OCI-LY1 (cell line): ENCODE measurements around the gene UNC5A.

Experiments
- H2AFZ ChIP-seq: fragments of 200-600 bp; sonication (generic), shearing (Covaris generic); 2 replicates; pipeline ENCODE4 v1.6.0; 2014; ENCODE audit warnings: antibody characterized with exemption, mild to moderate bottlenecking, low read length
- H3F3A ChIP-seq: fragments of 200-600 bp; sonication (generic), shearing (Covaris generic); 2 replicates; pipeline ENCODE4 v1.6.0; 2014; ENCODE audit warnings: mild to moderate bottlenecking, antibody characterized with exemption, low read length, moderate library complexity; ENCODE audit not compliant: insufficient read depth
- H3K27ac ChIP-seq: fragments of 200-600 bp; sonication (generic); 2 replicates; pipeline ENCODE4 v1.5.1; 2014; ENCODE audit warnings: low read length, mixed run types, mild to moderate bottlenecking, low read depth; ENCODE audit not compliant: poor library complexity, severe bottlenecking
- H3K27me3 ChIP-seq: fragments of 200-600 bp; sonication (generic); 2 replicates; pipeline ENCODE4 v1.6.0; 2014; ENCODE audit warnings: antibody characterized with exemption, mild to moderate bottlenecking, low read length, moderate library complexity; ENCODE audit not compliant: insufficient read depth
- H3K36me3 ChIP-seq: fragments of 200-600 bp; sonication (generic); 2 replicates; pipeline ENCODE4 v1.6.1; 2014; ENCODE audit warnings: mild to moderate bottlenecking, antibody characterized with exemption, low read length, moderate library complexity, mixed read lengths; ENCODE audit not compliant: insufficient read depth
- H3K4me1 ChIP-seq: fragments of 200-600 bp; sonication (generic); 2 replicates; pipeline ENCODE4 v1.5.1; 2014; ENCODE audit warnings: mild to moderate bottlenecking, low read length, moderate library complexity; ENCODE audit not compliant: insufficient read depth, severe bottlenecking
- H3K4me2 ChIP-seq: fragments of 200-600 bp; sonication (generic), shearing (Covaris generic); 2 replicates; pipeline ENCODE4 v1.6.1; 2014; ENCODE audit warnings: low read length
- H3K4me3 ChIP-seq: fragments of 200-600 bp; sonication (generic); 2 replicates; pipeline ENCODE4 v1.5.1; 2014; ENCODE audit warnings: low read length, low read depth, mild to moderate bottlenecking, mixed read lengths; ENCODE audit not compliant: poor library complexity, severe bottlenecking
- H3K79me2 ChIP-seq: fragments of 200-600 bp; shearing (Covaris generic); 2 replicates; pipeline ENCODE4 v1.6.1; 2016; ENCODE audit warnings: mixed run types, low read length, mixed read lengths; ENCODE audit not compliant: insufficient read depth
- H3K9ac ChIP-seq: fragments of 200-600 bp; sonication (generic), shearing (Covaris generic); 2 replicates; pipeline ENCODE4 v1.6.1; 2014; ENCODE audit warnings: mild to moderate bottlenecking, low read length, mixed read lengths
- H3K9me2 ChIP-seq: fragments of 200-600 bp; sonication (generic), shearing (Covaris generic); 2 replicates; pipeline ENCODE4 v1.6.1; 2014; ENCODE audit warnings: low read depth, mild to moderate bottlenecking, low read length, mixed read lengths
- H3K9me3 ChIP-seq: fragments of 200-600 bp; shearing (Covaris generic); 2 replicates; pipeline ENCODE4 v1.6.1; 2014; ENCODE audit warnings: low read length, mixed read lengths
- H4K20me1 ChIP-seq: fragments of 200-600 bp; sonication (generic), shearing (Covaris generic); 2 replicates; pipeline ENCODE4 v1.6.0; 2016; ENCODE audit warnings: mild to moderate bottlenecking, low read length; ENCODE audit not compliant: insufficient read depth
- CTCF ChIP-seq: fragments of 200-600 bp; sonication (generic), shearing (Covaris generic); IDR thresholded peaks from 2 replicates; pipeline ENCODE4 v1.5.1; 2017; ENCODE audit warnings: mild to moderate bottlenecking, antibody characterized with exemption, low read length, moderate library complexity, mixed read lengths
- EZH2 ChIP-seq: fragments of 200-600 bp; sonication (generic), shearing (Covaris generic); IDR thresholded peaks from 2 replicates; pipeline ENCODE4 v1.8.0; 2017; ENCODE audit warnings: borderline replicate concordance, mixed run types, mild to moderate bottlenecking, antibody characterized with exemption, low read length, moderate library complexity, mixed read lengths

Gene UNC5A

GRCh38 chr5:176921714-176922113, 111.4 kb downstream of the UNC5A start:
- TF ChIP-seq CTCF, result no peak
- TF ChIP-seq EZH2, result no peak
- H2AFZ ChIP-seq, result no peak overlapping the region
- H3K79me2 ChIP-seq, result 0 out of 2 replicates have a peak, but pooled peaks cover 6% of the 10 kb centered on the region
- no peak overlapping the region for H3K4me3 ChIP-seq
- no peaks in the 10 kb centered on the region for H3F3A ChIP-seq
- H4K20me1 ChIP-seq, result no peaks in the 10 kb centered on the region
- no peaks in the 10 kb centered on the region for H3K4me1 ChIP-seq
- no peaks in the 10 kb centered on the region for H3K27me3 ChIP-seq
- no peak overlapping the region for H3K9ac ChIP-seq
- no peak overlapping the region for H3K27ac ChIP-seq
- H3K9me3 ChIP-seq, result no peaks in the 10 kb centered on the region
- H3K36me3 ChIP-seq, result peaks cover 51% of the 10 kb centered on the region
- H3K9me2 ChIP-seq, result no peaks in the 10 kb centered on the region
- no peak overlapping the region for H3K4me2 ChIP-seq

- 0 out of 2 replicates have a peak, but pooled peaks cover 6% of the 10 kb centered on the region for H3K79me2 ChIP-seq
- peaks cover 57% of the 10 kb centered on the region for H3K36me3 ChIP-seq
These were observed 112.5 kb downstream of the UNC5A start for GRCh38 chr5:176922817-176923216.

GRCh38 chr5:176927562-176927961, 117.2 kb downstream of the UNC5A start:
- Histone ChIP-seq H3K9me3 (no peaks in the 10 kb centered on the region), H3K4me1 (peaks cover 12% of the 10 kb centered on the region), H3F3A (no peaks in the 10 kb centered on the region), H3K79me2 (0 out of 2 replicates have a peak, but pooled peaks cover 6% of the 10 kb centered on the region), H3K4me2 (no peak overlapping the region), H3K9me2 (no peaks in the 10 kb centered on the region), H3K36me3 (peaks cover 59% of the 10 kb centered on the region), H3K27me3 (no peaks in the 10 kb centered on the region), H3K4me3 (no peak overlapping the region), H2AFZ (no peak overlapping the region), H3K9ac (no peak overlapping the region), H3K27ac (no peak overlapping the region), H4K20me1 (no peaks in the 10 kb centered on the region)
- TF ChIP-seq EZH2, result no peak
- TF ChIP-seq CTCF, result no peak

More at GRCh38 chr5:176922817-176923216, 112.5 kb downstream of the UNC5A start:
- H3F3A ChIP-seq, result no peaks in the 10 kb centered on the region
- no peak for TF ChIP-seq CTCF
- TF ChIP-seq EZH2, result no peak
- no peak overlapping the region for H3K27ac ChIP-seq
- H3K4me2 ChIP-seq, result no peak overlapping the region
- no peaks in the 10 kb centered on the region for H3K9me3 ChIP-seq
- H3K4me1 ChIP-seq, result no peaks in the 10 kb centered on the region
- no peak overlapping the region for H2AFZ ChIP-seq
- H4K20me1 ChIP-seq, result no peaks in the 10 kb centered on the region
- no peaks in the 10 kb centered on the region for H3K9me2 ChIP-seq
- H3K27me3 ChIP-seq, result no peaks in the 10 kb centered on the region
- no peak overlapping the region for H3K9ac ChIP-seq
- no peak overlapping the region for H3K4me3 ChIP-seq
